ENCODE measurements around the gene PTPN11. TPM values are rescaled to one million over a fixed set of nuclear protein-coding genes. Genes with fewer than 3 reads are reported as not detected.

The PTPN11 gene
- total and polyA plus RNA-seq, 2 of the 8 experiments (the other 6 are each of a cell fraction or from before 2014, with no cell fraction given) = 28.3 to 133 TPM

DNA sequence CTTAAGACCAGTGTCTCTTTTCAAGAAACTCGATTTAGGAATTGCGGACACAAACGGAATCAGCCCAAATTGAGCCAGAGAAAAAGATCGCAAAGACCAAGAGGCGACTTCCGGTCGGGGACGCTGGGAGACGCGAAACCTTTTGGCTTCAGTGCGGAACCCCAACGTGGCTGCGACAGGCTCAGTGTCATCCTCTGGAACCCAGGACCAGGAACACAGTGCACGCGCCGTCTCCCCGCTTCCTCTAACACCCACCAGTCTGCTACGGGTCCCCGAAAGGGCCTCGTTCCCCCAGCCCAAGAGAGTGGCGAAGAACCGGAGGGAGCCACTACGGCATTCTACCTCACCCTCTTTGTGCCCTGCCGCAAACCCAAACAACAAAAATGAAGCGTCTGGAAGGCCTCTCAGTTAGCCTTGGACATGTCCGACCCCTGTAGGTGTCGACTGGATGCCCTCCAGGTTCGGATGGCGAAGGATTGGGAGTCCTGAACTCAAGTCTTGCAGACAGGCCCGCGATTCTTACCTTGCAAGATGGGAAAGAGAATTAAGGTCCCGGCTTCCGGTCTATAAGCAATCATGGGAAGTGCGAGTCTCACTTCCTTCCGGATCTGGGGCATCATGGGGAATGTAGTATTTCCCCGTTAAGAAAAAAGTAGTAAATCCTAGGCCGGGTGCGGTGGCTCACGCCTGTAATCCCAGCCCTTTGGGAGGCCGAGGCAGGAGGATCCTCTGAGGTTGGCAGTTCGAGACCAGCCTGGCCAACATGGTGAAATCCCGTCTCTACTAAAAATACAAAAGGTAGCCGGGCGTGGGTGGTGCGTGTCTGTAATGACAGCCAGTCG, 9.5 kb upstream of the PTPN11 start, which contains the start of gene RPL6 (continued):
- TF ChIP-seq TBP (IDR thresholded peaks at IDR 0.05; ENCODE audit: low read depth, low read length) (peak; percentile 97), TAF1 (IDR thresholded peaks at IDR 0.05; ENCODE audit: low read depth, low read length) (peak; percentile 99), YY1 (IDR thresholded peaks at IDR 0.05; ENCODE audit: low read depth, low read length) (0 out of 2 replicates have a peak, but pooled peaks have one; percentile 47), BACH1 (IDR thresholded peaks at IDR 0.05; ENCODE audit: low read length) (no peak), TCF12 (IDR thresholded peaks at IDR 0.05; ENCODE audit: low read depth, low read length) (no peak), KDM5A (IDR thresholded peaks at IDR 0.05; ENCODE audit: low read length) (no peak), JUND (IDR thresholded peaks at IDR 0.05; ENCODE audit: low read length) (no peak), CBX5 (IDR thresholded peaks at IDR 0.05; ENCODE audit: low read depth, low read length) (no peak), ASH2L (IDR thresholded peaks at IDR 0.05; ENCODE audit: low read length) (peak; percentile 90), BCL11A (IDR thresholded peaks at IDR 0.05; ENCODE audit: low read depth in 2 of 2, low read length in 2 of 2) (no peak), POLR2A (IDR thresholded peaks at IDR 0.05; ENCODE audit: control extremely low read depth in 1 of 2, low read depth in 2 of 2, low read length in 2 of 2) (peak; percentile 93 to 97), JUN (IDR thresholded peaks at IDR 0.05; ENCODE audit: low read depth, low read length) (no peak), EP300 (IDR thresholded peaks at IDR 0.05; ENCODE audit: borderline replicate concordance in 1 of 2, low read depth in 2 of 2, low read length in 2 of 2) (no peak), SIRT6 (IDR thresholded peaks at IDR 0.05; ENCODE audit: low read length) (no peak)
- TF ChIP-seq, protein P1, sequence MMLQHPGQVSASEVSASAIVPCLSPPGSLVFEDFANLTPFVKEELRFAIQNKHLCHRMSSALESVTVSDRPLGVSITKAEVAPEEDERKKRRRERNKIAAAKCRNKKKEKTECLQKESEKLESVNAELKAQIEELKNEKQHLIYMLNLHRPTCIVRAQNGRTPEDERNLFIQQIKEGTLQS (IDR thresholded peaks at IDR 0.05; ENCODE audit: insufficient read depth, low read depth, low read length) = no peak
